Measurements from ENCODE around the gene NRSN2. TPM values are rescaled to one million over a fixed set of nuclear protein-coding genes. Genes with fewer than 3 reads are reported as not detected.

Gene NRSN2
- total RNA-seq, 1 experiment from 2014 or later = 24.3 TPM

GRCh38 chr20:400128-400453, 53.2 kb downstream of the NRSN2 start:
- DNase-seq = no peak
- Histone ChIP-seq H3K36me3 (no peaks in the 10 kb centered on the region), H3K9me3 (no peaks in the 10 kb centered on the region), H3K27me3 (no peaks in the 10 kb centered on the region), H3K4me3 (no peak overlapping the region)

DNA sequence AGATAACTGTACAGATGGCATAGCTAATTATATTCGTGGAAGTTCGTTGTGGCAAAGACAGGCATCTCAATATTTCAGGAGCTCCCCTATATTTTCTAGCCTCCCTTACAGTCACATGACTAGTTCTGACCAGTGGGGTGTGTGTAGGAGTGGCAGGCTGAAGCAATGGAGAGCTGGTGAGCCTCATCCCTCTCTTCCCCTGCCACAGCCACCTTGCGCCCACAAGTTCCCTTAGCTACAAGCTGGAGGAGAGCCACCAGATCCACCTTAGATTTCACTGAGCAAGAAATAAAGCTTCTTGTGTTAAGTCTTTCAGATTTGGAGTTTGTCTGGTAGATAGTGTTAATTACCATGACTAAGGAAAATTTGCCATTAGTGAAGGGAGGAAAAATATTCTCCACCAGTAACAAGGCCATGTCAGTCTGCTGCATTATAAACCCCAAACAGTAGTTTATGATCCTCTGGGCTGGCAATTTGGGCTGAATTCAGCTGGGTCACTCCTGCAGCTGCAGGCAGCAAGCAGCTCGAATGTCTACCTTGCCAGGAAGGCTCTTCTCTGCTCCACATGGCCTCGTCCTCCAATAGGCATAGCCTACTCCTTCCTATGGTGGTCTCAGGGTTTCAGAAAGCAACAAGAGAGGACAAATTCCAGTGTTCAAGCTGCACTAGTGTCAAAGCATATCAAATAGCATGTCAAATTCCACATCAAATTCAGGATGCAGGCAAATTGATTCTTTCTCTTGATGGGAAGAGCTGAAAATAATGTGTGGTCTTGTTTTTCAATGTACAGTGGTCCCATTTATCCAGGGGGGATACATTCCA, 53.8 kb downstream of the NRSN2 start:
- DNase-seq = no peak
- no peak overlapping the region for H3K4me3 ChIP-seq
- no peaks in the 10 kb centered on the region for H3K36me3 ChIP-seq
- H3K27me3 ChIP-seq = no peaks in the 10 kb centered on the region
- H3K9me3 ChIP-seq = no peaks in the 10 kb centered on the region

GRCh38 chr20:401682-402495, 55.0 kb downstream of the NRSN2 start:
- no peaks in the 10 kb centered on the region for H3K36me3 ChIP-seq
- DNase-seq = no peak

GRCh38 chr20:402496-402885, 55.6 kb downstream of the NRSN2 start:
- H3K4me3 ChIP-seq = no peak overlapping the region
- no peaks in the 10 kb centered on the region for H3K27me3 ChIP-seq
- no peaks in the 10 kb centered on the region for H3K9me3 ChIP-seq
- H3K36me3 ChIP-seq = no peaks in the 10 kb centered on the region
- no peak for DNase-seq

More at GRCh38 chr20:401682-402495, 55.0 kb downstream of the NRSN2 start:
- Histone ChIP-seq H3K4me3 (no peak overlapping the region), H3K27me3 (no peaks in the 10 kb centered on the region), H3K9me3 (no peaks in the 10 kb centered on the region)

GRCh38 chr20:402898-403581, 56.1 kb downstream of the NRSN2 start:
- Histone ChIP-seq H3K27me3 (no peaks in the 10 kb centered on the region), H3K36me3 (no peaks in the 10 kb centered on the region), H3K9me3 (no peaks in the 10 kb centered on the region), H3K4me3 (no peak overlapping the region)
- DNase-seq = no peak

GRCh38 chr20:403582-403957, 56.7 kb downstream of the NRSN2 start:
- no peak for DNase-seq
- no peaks in the 10 kb centered on the region for H3K27me3 ChIP-seq
- peaks cover 4% of the 10 kb centered on the region; the same call in 1 of the 2 replicates for H3K36me3 ChIP-seq
- no peak overlapping the region for H3K4me3 ChIP-seq
- H3K9me3 ChIP-seq = no peaks in the 10 kb centered on the region

DNA sequence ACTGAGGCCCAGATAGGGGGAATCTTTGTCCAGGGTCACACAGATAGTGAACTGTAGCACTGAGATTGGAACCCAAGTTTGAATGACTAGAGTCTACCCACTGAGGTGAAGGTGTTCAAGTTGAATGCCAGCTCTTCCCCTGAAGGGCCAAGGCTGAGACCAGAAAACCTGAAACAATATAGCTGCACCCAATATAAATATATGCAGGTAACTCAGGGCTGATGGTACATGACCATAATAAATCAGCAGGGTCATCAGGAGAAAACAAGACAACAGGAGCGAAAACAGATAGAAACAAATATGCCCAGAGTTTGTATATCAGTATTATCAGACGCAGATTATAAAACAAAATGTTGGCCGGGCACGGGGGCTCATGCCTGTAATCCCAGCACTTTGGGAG, 57.2 kb downstream of the NRSN2 start:
- Histone ChIP-seq H3K27me3 (no peaks in the 10 kb centered on the region), H3K36me3 (peaks cover 4% of the 10 kb centered on the region; the same call in 1 of the 2 replicates), H3K4me3 (no peak overlapping the region), H3K9me3 (no peaks in the 10 kb centered on the region)
- no peak for DNase-seq

Other genes starting within 250 kb of the NRSN2 start
- gene DEFB126, start 204.5 kb upstream of the NRSN2 start, total RNA-seq (2014; rRNA removed; shearing (Covaris generic); ENCODE audit: low replicate concordance) = not detected in 2 replicates
- not detected in 2 replicates for gene DEFB127, start 189.7 kb upstream of the NRSN2 start, total RNA-seq (2014; rRNA removed; shearing (Covaris generic); ENCODE audit: low replicate concordance)
- not detected in 2 replicates for gene DEFB128, start 157.4 kb upstream of the NRSN2 start, total RNA-seq (2014; rRNA removed; shearing (Covaris generic); ENCODE audit: low replicate concordance)
- gene DEFB129, start 119.9 kb upstream of the NRSN2 start, total RNA-seq (2014; rRNA removed; shearing (Covaris generic); ENCODE audit: low replicate concordance) = not detected in 2 replicates
- gene DEFB132, start 89.4 kb upstream of the NRSN2 start, total RNA-seq (2014; rRNA removed; shearing (Covaris generic); ENCODE audit: low replicate concordance) = not detected in 2 replicates
- gene C20orf96, start 56.4 kb upstream of the NRSN2 start, total RNA-seq (2014; rRNA removed; shearing (Covaris generic); ENCODE audit: low replicate concordance) = 1.6 TPM in 1 of 2 replicates, not detected in the other
- gene ZCCHC3, start 49.5 kb upstream of the NRSN2 start, total RNA-seq (2014; rRNA removed; shearing (Covaris generic); ENCODE audit: low replicate concordance) = 9.1 and 13.5 TPM in 2 replicates
- gene SOX12, start 21.6 kb upstream of the NRSN2 start, total RNA-seq (2014; rRNA removed; shearing (Covaris generic); ENCODE audit: low replicate concordance) = 2.1 and 3.1 TPM in 2 replicates
- 15.0 and 33.3 TPM in 2 replicates for gene TRIB3, start 33.6 kb downstream of the NRSN2 start, total RNA-seq (2014; rRNA removed; shearing (Covaris generic); ENCODE audit: low replicate concordance)
- gene RBCK1, start 61.2 kb downstream of the NRSN2 start, total RNA-seq (2014; rRNA removed; shearing (Covaris generic); ENCODE audit: low replicate concordance) = 35.7 and 68.7 TPM in 2 replicates
- gene TBC1D20, start 115.4 kb downstream of the NRSN2 start, total RNA-seq (2014; rRNA removed; shearing (Covaris generic); ENCODE audit: low replicate concordance) = 10.2 and 11.6 TPM in 2 replicates
- gene CSNK2A1, start 196.7 kb downstream of the NRSN2 start, total RNA-seq (2014; rRNA removed; shearing (Covaris generic); ENCODE audit: low replicate concordance) = 110 and 119 TPM in 2 replicates

Data from MG63 (cell line).